SW480 (cell line): ENCODE data around the gene KCNAB1.

Experiments used
- DNase-seq: peaks from one replicate; pipeline ENCODE4 v3.0.0-alpha.2; 2016; ENCODE audit warnings: low spot score

Gene KCNAB1

DNA sequence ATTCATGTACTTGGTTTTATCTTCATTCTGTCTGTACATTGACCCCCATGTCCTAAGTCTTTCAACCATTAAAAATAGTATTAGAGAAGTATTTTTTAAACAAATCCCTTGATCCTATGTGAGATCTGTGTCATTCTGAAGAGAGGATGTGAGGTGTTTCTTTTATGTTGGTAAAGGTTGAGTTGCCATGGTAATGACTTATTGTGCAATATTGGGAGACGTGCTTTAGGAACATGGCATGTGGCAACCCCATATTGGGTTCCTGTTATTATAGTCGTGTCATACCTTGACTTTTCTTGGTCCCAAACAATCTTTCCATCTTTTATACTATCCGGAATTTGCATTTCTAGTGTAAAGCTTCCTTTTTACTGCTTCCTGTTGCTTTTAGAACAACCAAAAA, 203.1 kb downstream of the KCNAB1 start:
- DNase-seq = no peak

DNA sequence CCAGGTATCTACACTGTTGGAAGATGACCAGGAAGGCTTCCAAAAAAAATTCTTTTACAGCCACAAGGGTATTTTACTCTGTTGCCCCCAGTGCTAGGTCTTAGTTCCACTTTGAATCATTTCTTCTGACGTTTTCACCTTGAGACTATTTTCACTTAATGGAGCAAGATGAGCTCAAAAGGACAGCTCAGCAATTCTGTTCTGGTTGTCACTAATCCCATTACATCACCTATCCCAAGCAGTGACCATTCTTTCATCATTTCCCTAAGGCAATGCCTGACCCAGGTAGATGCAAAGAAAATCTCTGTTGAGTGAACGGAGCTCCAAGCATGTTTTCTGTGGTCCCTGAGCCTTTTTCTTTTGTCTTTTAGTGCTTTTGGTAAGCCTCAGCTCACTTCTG, 210.0 kb downstream of the KCNAB1 start:
- DNase-seq = no peak

DNA sequence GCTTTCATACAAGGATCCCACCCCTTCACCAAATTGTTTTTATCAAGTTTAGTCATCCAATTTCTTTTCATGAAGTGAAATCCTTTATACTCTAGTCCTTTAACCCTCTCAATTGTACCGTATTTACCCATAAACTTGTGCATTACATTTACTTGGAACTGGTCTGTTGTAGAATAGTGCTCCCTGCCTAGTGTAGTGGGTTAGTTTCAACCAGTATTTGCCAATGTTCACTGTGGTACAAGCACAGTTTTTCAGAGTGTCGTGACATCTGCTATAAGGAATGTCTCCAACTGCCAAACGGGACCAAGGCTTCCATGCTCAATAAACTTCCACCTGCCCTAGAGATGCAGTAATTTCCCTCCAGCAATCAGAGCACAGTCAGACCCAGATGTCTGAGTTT, 211.9 kb downstream of the KCNAB1 start:
- DNase-seq = peak; percentile 6

DNA sequence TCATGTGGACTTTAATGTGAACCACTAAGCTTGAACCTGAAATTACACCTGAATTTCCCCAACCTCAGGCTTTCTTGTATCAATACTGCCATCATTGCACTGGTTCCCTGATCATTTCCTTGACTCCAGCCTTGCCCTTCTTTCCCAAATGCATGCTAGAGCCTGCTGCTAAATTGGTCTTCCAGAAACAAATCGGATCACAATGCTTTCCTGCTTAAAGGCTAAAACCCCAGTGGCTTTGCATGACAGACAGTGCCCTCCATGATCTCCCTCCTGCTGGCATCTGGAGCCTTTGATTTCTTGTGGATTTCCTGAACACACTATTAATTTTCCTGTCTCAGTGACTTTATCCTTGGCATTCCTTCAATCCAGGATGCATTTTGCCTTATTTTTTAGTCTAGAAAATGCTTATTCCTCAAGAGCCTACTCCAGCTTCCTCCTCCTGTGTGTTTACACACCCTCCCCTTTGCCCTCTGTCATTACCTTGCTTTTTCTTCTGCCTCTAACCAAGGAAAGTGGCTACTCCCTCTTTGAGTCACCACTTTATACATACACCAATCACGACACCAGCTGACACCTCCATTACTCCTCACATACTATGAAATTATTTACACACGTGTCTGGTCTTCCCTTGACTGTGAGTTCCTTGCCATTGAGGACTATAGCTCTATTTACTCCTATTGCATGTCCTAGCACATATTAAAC, 214.6 kb downstream of the KCNAB1 start:
- DNase-seq = no peak

DNA sequence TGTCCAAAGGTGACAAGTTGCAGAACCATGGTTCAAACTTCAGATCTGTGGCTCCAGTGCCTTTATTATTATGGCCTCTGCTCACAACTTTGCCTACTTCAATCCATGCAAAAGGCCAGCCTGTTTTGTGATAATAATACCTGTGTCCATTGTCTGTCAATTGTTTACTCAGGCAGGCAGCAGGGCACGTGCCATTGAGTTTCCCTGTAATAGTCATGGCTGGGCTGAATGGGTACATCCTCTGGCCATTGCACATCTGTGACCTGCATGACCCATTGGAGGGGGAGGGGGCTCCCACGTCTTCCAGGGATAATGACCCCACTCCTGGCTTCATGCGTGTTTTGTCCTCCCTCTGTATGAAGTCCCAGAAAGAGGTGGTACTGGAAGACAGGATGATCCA, 219.1 kb downstream of the KCNAB1 start:
- DNase-seq = no peak

DNA sequence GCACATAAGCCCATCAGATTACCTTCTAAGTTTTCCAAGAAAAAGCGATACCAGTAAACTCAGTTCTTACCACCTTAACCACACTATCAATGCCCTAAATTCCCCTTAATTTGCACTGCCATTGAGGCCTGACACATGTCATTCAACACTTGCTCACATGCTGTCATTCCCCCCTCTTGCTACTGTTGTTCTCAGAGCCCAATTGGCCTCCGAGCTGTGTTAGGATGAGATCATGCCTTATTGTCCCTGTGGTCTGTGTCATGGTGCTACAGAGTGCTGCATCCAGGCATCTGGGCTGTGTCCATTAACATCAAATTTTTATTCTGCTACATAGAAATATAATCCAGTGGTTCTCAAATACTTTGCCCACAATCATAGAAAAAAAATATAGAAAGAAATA, 221.0 kb downstream of the KCNAB1 start:
- DNase-seq = no peak

DNA sequence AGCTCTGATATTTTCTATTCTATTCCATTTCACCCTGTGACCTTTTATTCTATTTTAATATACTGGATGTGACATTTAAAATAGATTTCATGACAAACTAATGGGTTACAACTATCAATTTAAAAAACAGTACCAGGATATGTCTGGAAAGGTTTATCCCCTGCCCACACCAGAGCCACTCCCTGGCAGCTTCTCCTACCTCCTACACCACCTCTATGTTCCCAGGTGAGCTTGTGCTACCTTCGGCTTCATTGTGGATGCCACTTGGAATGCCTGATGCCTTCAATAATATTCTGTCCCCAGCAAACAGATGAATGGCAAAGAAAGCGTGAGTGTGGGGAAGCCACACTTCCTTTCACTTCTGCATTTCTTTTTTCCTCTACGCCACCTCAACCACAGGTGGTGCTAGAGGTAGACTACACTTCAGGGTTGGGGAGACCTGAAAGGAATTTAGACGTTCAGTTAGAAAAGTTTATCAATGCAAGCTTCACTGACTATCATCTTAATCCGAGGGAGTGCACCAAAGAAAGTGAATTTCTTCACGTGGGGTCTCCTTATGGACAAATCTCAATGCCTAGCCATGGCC, 221.5 kb downstream of the KCNAB1 start:
- DNase-seq = no peak

DNA sequence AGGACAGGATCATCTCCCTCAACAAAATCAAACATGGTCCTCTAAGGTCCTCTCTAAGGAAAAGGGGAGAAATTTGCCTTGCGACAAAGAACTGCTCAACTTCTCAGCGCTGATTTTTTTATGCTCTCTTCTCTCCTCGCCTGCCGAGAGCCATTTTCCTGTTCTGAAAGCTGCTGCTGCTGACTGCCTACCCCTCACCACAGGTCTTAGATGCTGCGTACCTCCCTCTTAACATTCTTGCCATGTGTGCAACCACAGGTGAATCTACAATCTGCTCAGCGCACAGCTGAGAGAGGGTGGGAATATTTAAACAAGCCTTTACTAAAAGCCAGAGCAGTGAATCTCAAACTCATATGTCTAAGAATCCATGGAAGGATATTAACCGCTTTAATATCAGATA, 223.8 kb downstream of the KCNAB1 start:
- DNase-seq = no peak

DNA sequence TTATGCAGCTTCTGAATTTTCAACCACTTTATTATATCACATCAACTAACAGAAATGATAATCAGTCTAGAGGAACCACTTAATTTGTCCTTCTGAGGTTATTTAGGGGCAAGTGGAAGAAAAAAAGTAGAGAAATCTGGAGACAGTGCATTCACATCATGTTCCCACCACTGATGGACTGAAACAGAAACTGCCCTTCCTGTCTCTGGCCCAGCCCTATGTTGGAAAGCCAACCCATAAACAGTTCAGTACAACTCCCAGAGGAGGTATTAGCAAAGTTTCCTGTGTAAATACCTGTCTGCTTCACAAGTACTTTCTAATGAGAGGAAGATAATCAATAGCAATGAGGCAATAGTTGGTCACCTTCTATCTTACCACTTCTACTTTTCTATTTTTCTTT, 228.7 kb downstream of the KCNAB1 start:
- DNase-seq = no peak

DNA sequence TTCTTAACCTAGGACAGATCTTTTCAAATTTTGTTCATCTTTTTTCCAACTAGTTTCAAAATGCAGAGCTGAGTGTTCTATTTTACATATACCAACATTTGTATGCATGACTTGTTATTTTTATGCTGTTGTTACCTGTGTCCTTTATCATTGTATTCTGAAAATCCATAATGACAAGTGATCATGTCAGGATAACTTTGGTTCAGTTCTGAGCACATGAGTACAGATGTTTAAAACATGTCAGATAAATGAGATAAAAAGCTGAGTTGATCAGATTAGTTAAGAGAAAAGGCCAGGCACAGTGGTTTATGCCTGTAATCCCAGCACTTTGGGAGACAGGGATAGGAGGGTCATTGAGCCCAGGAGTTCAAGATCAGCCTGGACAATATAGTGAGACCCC, 229.6 kb downstream of the KCNAB1 start:
- DNase-seq = no peak

DNA sequence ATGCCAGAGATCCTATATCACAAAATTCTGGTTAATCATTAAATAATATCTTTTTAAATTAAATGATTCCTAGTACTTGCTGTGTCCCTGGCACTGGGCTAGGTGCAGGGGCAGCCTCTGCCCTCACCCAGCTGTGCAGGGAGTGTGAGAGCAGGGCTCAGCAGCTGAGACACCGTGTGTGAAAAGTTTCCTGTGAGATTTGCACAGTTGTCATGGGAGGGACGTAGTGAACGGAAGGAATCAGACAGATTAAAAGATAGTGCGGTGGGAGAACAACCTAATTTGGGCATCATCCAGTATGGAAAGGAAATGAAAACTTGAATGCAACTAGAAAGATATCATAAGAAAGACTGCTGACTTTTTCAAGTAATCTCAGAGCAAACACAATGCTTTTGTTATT, 230.4 kb downstream of the KCNAB1 start:
- DNase-seq = no peak

DNA sequence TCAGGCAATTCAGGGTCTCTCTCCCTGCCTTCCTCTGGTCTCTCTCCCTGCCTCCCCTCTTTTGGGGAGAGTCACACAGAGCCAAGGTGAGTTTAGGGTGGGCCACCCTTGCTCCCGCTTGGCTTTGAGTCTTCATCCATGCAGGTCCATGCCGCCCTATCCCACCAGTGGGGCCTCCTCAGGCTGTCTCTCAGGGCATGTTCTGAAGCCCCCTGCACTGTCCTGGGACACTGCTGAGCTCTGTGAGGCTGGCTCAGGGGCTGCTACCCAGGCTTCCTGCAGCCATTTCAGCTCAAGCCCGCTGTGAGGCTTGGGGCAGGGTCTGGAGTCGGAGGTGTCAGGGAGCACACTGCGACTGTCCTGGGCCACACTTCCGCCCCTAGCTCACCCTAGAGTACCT, 231.4 kb downstream of the KCNAB1 start:
- no peak for DNase-seq

DNA sequence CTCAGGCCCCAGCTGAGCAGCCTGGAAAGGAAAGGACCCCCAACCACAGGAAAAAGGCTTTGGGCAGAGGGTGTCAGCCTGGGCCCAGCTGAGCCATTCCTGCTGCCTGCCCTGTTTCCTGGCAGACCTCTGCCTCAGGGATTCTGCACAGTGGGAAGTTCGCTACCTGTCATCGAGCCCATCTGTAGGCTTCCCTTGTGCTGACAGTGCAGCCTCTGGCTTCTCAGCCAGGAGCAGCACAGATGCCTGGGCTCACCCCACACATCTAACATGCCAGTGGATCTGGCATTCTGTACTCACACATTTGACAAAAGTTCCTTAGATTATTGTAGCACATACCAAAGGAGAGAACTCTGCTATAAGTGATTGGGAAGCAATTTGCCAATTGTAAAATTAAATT, 232.3 kb downstream of the KCNAB1 start:
- DNase-seq = no peak

DNA sequence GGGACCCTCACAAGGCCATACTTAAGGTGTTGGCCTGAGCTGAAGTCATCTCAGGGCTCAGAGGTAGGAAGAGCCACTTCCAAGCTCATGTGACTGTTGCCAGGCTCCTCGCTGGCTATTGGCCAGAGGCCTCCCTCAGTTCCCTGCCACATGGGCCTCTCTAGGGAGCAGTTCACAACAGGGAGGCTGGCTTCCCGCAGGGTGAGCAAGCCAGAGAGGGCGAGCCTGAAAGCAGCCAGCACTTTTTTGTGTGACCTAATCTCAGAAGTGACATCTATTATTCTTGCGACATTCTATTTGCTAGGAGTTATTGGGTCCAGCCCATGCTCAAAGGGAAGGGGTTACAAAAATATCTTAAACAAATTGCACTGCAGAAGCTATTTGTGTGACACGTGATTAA, 233.2 kb downstream of the KCNAB1 start:
- DNase-seq = no peak

DNA sequence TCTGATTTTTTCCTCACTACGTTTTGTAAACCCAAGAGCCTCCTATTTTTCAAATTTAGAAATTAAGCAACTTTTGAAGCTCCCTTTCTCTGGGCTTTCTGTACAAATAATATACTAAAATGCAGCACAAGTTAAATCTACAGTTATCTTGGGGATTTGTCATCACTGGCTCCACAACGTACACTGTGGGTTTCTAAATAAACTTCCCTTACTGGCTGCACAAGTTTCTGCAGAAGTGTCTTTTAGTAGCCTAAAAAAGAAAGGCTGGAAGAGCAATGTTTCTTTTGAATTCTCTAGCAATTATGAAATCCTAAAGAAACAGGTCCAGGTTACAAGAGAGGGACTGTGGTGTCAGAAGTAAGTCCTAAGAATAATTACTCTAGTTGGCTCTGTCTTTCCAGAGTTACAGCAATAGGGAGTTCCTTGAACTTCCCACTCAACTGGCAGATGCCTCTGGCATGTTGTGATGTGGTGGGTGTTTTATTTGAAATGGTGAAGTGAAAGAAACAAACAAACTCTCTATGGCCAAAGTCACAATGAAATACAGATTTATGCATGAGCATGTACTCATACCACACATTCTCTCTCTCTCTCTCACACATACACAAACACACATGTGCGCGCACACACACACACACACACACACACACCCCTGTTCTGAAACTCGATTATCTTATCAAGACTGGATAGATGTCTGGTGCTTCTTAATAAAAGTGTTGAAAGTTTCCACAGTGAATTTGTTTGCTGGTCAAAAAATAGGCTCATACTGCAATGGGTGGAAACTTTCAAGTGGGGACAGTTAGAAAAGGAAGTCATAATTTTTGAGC, 236.4 kb downstream of the KCNAB1 start:
- no peak for DNase-seq

DNA sequence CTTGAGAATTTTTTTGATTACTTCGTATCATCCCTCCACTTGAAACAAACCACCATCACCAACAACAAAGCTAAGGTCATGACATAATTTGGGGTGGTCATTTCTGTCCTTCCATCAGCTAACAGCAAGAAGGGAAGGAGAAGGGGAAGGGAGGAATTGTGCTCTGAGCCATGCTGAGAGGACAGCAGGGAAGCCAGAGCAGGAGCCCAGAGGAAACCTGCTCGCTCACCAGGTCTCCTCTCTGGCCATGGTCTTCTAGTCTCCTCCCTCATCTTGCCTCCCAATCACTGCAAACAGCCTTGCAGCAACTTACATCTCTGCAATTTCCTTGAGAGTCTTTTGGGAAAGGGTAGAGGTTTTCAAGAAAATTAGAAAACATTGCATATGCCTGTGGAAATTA, 237.9 kb downstream of the KCNAB1 start:
- DNase-seq = no peak

DNA sequence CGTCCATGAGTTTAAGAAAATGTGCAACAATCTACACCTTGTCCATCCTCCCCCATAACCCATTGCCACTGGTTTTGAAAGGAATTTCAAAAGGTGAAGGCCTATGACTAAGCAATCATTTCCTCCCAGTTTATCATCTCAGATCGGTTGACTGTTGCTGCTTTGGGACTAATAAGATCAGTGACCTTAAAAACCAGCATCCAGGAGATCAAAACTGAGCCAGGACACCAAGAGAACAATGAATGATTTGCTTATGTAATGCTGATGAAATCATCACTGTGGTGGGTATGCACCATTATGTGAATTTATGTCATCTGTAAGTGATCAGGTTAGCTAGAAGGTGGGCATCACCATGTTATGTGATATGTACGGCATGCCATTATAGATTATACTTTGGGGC, 239.0 kb downstream of the KCNAB1 start:
- DNase-seq = peak; percentile 50

DNA sequence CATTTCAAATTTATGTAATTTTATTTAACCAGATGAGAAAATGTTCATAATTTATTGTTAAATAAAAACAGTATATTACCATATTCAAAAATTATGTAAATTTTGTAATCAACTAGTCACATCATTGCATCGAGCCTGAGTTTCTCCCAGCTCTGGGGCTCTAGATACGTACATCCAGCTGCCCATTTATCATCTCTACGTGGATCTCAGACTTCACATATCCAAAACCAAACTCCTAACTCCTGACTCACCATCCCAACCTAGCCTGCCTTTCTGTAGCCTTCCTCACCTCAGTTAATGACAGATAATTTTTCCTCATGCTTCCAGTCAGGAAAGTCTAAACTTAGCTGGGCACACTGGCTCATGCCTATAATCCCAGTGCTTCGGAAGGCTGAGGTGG, 239.7 kb downstream of the KCNAB1 start:
- no peak for DNase-seq

DNA sequence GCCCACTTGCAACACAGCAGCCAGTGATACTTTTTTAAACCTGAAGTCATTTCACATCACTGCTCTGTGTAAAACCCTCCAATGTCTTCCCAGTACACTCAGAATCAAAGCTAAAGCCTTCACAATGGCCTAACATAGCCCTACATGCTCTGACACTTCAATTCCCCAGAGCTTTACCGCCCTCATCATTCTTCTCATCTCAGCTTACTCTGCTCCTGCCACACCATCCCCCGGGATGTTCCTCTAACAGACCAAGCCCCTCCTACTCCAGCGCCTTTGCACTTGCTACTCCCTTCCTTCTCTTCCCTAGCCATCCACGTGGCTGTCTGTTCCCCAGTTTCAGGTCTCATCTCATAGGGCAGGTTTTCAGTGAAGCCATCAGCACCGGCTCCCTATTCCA, 240.6 kb downstream of the KCNAB1 start:
- DNase-seq = no peak

DNA sequence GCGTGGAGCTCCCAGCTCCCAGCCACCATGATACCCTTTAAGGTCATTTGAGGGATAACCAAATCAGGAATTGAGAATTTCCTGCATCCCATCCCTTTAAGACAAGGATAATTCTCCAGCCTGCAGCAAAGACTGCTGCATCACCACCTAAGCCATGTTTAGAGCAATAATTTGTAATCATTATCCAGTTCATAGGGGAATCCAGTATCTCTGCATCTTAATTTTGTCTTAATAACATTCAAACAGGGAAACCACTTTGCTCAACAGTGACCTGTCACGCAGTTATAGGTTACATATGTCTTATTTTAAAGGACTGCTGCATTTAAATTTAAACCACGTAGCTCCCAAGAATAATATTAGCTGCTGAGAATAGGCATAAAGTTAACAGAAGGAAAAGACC, 246.2 kb downstream of the KCNAB1 start:
- no peak for DNase-seq

DNA sequence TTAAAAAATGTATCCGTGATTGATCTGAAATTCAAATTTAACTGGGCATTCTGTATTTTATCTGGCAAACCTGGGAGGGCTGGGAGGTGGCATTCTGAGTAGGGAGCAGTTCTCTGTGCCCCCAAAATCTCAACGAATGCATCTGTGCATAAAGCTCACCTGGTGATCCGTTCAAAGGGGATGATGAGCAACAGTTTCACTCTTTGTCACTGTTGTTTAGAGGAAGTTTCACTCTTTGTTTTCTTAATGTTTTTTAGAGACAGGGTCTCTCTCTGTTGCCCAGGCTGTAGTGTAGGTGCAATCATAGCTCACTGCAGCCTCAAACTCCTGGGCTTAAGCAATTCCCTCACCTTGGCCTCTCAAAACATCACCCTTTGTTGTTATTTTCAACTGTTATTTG, 247.8 kb downstream of the KCNAB1 start:
- DNase-seq = no peak

DNA sequence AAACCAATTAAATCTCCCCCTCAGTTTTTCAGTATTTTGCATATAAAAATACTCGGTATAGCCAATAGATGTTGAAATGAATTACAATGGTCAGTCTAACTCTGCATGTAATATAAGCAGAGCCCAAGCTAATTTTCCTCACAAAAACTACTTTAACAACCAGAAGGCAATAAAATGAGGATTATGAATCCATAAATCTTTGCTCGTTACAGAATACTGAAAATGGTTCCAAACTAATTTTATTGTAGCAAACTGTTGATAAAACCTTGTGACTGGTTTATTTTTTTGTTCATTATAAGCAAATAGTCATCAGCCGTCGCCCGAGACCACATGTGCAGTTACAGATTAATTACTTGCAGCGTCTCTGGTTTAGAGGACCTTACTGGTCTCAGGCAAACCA, 251.3 kb downstream of the KCNAB1 start:
- no peak for DNase-seq

DNA sequence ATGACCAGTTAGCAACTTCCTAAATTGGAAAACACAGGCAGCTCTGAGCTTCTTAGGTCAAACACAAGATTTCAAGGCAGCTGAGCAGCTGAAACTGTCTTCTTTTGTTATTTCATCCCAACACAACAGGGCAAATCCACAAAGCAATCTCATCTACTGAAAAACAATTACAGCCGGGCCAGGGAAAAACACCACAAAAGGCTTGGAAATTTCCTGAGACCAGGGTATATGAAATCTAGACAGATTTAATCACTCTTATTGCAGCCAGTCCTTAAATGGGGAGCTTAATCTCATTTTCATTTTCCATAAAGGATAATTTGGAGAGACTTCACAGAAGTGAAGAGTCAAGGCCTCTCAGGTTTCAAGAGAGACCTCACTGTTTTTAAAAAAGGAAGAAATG, 252.7 kb downstream of the KCNAB1 start:
- DNase-seq = no peak

DNA sequence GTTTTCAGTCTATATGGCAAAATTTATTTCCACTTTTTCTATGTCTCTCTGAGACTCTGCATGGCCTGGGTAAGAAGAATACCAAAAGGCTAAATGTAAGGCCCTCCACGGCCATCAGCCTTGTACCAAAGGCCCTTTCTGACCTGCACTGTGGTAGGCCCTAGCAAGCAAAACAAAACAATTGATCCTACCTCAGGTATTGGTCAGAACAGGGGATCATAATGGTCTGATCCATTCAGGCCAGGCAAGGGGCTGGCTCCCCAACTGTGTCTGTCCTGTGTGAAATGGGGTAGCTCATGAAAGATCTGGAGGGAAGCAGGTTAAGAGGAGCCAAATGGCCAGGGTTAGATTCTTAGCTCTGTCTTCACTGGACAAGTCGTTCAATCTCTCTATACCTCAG, 253.3 kb downstream of the KCNAB1 start:
- no peak for DNase-seq
